COLO668 (cell line): ENCODE data around the gene IL17RA.

ENCODE experiments used
- DNase-seq: peaks from one replicate; lab custom pipeline; 2025; ENCODE audit not compliant: unreplicated experiment; lab: John Stamatoyannopoulos, UW

Gene IL17RA

GRCh38 chr22:17079572-17079971, 5.2 kb upstream of the IL17RA start:
- DNase-seq, result no peak

DNA sequence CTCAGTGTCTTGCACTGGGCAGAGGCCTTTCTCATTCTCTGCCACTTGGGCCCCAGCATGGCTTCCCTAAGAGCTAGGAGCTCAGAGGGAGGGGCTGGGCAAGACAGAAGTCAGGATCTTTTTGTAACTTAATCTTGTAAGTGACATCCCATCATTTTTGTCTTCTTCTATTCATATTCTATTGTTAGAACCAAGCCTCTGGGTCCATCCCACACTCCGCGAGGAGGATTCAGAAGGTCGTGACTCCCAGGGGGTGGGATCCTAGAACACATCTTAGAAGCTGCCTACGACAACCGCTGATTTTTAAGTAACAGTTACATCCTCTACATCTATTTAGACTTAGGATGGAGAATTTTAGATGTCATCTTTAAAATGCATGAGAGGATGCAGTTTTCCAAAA, 1.5 kb upstream of the IL17RA start:
- DNase-seq, result no peak

GRCh38 chr22:17083811-17084441, 874 bp upstream of the IL17RA start:
- DNase-seq, result no peak

DNA sequence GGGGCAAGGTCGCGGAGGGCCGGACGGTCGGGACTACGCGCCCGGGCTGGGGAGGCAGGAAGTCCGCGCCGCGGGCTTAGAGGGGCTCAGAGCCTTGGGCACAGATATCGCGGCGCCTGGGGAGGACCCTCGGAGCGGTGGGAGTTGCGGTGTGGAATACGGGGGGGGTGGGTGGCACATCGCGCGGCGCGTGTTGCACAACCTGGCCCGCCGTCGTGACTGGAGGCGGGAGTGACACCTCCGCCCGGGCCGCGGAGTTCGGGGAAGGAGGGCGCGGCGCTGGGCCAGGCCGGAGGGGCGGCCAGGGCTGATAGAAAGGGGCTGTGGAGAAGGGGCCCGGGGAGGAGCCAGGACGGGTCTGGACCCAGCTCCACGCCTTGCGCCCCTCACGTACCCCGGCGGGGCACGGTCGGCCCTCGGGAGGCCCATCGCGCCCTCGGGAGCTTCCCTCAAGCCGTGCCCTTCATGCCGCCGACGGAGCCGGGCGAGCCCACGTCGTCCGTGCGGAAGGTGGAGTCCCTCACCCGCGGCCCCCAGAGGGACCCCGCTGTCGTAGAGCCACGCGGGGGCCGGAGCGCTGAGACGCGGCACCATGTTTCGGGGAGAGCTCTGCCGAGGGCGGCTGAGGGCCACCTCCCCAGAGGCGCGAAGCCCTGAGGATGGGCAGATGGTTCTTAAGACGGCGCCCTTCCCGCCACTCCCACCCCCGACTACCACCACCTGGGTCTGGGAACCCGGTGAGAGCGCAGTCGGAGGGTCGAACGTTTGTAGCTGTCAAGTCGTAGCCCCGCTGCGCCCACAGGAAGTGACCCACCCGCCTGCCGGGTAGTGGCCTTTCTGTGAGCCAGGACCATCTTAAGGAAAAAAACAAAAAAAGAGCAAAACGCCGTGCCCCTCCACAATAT, 729 bp downstream of the IL17RA start:
- peak; percentile 16 for DNase-seq

- no peak for DNase-seq
These were observed 1.5 kb downstream of the IL17RA start for GRCh38 chr22:17086296-17086695.

DNA sequence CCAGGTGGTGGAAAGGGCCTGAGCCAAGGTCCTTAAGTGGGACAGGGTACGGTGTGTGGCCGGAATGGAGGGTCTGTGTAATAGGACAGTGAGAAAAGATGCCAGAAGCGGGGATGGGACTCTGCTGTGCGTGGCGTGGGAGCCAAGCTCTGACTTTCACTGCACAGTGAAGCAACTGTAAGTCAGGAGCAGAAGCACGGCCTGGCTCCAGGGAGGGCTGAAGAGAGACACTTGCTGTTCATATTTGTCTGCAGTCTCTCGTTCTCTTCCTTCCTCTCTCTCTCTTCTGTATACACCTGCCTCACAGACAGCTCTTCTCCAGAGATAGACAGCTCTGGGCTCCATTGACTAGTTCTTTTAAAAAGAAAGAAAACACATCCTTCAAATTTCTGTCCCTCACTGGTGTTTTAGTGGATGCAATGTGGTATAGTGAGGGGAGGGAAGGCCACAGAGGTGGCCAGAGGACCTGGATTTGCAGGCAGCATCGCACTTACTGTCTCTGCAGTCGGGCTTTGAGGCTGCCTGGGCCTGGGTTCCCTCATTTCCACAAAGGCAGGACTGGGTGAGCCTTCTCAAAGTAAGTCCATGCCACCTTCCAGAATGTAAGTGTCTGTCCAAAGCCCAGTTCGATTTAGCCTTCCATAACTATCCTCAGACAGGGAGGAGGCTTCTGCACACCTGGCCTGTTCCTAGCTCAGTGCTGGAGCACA, 2.1 kb downstream of the IL17RA start:
- DNase-seq, result no peak

DNA sequence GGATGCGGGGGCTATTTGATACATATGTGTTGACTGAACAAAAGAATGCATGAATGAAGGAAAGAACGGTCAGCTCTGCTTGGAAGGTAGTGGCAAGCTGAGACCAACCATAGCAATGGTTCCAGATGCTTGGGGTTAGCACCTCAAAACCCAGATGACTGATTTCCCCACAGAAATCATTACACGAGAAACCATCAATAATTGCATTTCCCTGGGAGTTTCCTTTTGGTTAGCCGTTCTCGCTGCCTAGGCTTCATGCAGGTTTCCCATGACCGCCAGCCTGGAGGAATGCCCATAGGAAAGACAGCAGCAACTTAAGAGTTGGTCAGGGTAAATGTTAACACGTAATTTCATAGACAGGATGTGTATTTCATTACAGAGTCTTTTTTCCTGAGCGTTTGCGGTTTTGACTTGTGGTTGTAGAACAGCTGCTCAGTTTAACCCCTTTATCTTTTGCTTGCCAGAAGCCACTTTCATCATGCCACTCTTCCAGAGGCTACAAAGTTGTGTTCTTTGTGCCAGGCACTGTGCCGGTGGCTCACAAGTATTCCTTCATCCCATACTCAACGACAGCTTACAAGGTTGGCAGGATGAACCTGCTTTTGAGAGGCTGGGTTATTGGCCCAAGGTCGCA, 2.8 kb downstream of the IL17RA start:
- no peak for DNase-seq

- DNase-seq, result no peak
These were observed 5.8 kb downstream of the IL17RA start for GRCh38 chr22:17090550-17090949.

- DNase-seq, result no peak
These were observed 7.1 kb downstream of the IL17RA start for GRCh38 chr22:17091851-17092250.

- DNase-seq, result no peak
These were observed 8.3 kb downstream of the IL17RA start for GRCh38 chr22:17093081-17093480.

- DNase-seq, result no peak
These were observed 10.7 kb downstream of the IL17RA start for GRCh38 chr22:17095538-17095937.

GRCh38 chr22:17096071-17096470, 11.3 kb downstream of the IL17RA start:
- no peak for DNase-seq

- no peak for DNase-seq
These were observed 12.3 kb downstream of the IL17RA start for GRCh38 chr22:17097062-17097461.

GRCh38 chr22:17097701-17098100, 12.9 kb downstream of the IL17RA start:
- DNase-seq, result no peak

GRCh38 chr22:17098379-17098819, 13.6 kb downstream of the IL17RA start:
- DNase-seq, result no peak

GRCh38 chr22:17100621-17101020, 15.8 kb downstream of the IL17RA start:
- DNase-seq, result no peak

DNA sequence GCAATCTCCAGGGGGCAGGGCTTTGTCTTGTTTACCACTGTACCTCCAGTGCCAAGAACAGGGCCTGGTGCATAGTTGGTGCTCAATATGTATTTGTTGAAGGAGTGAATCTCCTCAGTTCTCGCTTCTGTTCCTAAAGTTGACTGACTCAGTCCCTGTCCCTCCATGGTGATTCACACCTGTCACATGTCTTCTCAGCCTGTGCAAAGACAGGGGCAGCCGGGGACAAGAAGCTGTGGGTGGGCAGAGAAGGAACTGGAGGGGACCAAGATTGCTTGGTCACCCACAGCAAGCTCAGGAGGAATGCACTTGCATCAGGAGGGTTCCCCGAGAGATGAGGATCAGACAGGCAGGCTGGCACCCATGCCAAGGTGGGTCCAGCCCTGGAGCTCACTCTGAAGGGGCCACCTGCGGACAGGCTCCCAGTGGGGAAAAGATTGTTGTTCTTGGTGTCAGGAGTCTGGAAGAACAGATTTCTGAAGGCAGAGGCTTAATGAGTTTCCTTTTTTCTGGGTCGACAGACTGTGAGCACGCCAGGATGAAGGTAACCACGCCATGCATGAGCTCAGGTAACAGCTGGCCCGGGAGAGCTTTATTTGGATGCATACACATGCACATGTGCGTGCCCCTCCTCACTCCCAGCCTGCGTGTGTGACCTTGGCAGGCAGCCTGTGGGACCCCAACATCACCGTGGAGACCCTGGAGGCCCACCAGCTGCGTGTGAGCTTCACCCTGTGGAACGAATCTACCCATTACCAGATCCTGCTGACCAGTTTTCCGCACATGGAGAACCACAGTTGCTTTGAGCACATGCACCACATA, 16.9 kb downstream of the IL17RA start:
- no peak for DNase-seq

DNA sequence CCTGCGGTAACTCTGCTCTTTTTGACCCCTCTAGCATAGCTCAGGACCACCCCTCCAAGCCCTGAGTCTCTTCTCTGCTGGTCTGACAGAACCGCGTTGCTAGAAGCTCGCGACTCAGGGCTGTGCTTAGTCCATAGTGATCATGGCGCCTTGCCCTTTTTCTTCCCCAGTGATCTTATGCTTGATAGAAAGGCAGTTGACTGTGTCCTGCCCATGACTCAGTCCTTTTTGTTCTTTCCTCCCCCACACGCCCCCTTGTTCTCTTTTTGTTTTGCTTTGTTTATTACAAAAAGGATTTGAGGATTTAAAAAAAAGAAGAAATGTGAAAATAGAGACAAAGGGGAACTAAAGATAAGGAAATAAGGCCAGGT, 17.5 kb downstream of the IL17RA start:
- no peak for DNase-seq

- DNase-seq, result no peak
These were observed 18.6 kb downstream of the IL17RA start for GRCh38 chr22:17103351-17103750.

DNA sequence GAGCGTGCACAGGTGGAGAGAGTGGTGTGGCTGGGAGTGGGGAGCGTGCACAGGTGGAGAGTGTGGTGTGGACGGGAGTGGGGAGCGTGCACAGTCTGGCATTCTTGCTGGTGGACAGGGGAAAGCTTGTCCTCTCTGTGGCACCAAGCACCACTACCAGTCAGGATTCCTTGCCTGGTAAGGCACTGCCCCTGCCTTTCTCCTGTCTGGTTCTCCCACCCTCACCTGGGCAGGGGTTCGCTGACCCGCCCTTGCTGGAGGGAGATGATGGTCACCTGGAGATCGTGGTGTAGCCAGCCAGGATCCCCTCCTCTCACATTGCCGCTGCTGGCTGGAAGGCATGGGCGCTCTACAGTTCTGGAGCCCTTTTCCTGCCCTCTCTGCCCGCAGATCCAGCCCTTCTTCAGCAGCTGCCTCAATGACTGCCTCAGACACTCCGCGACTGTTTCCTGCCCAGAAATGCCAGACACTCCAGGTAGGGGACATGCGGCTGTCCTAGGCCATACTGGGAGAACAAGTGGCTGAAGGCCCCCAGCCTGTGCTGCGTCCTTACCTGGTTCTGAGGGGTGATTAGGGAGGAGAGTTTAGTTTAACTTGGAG, 19.6 kb downstream of the IL17RA start:
- no peak for DNase-seq
